K562 (cell line): ENCODE data around the gene HCRTR2. TPM values are rescaled to one million over a fixed set of nuclear protein-coding genes. Genes with fewer than 3 reads are reported as not detected.

Experiments used
- ATAC-seq: fragments of 200-7000 bp; cut with Tn5 transposase; 3 replicates; pipeline ENCODE4 v1.9.1; 2020; ENCODE audit warnings: moderate library complexity
- BruUV-seq: library from RNA; stranded (reverse); fragments of 400-500 nt; replicated peaks from 2 replicates; lab custom pipeline; 2021; lab: Mats Ljungman, UMichigan
- CTCF ChIA-PET: fragments of 300-600 bp; formaldehyde crosslinking; extraction: SDS; loops from one replicate; lab custom pipeline; 2021; ENCODE audit warnings: low intra/inter-chr PET ratio; lab: Yijun Ruan, JAX
- POLR2A ChIA-PET: fragments of 300-600, 350-650 bp; sonication (Branson Sonifier 250); formaldehyde crosslinking; extraction: SDS; loops from one replicate; lab custom pipeline; 2021; ENCODE audit warnings: antibody characterized with exemption, inconsistent platforms; lab: Yijun Ruan, JAX
- DNase-seq, 4 experiments: peaks; one replicate each; pipeline versions ENCODE4 v3.0.0 to v3.0.0-alpha.2; 2011 to 2018; ENCODE audit warnings: low spot score in 3 of 4, mixed read lengths in 3 of 4; ENCODE audit errors: extremely low read depth in 1 of 4
- FAIRE-seq: peaks from 2 replicates; lab custom pipeline; 2011; peaks lifted over from hg19 to GRCh38; lab: Jason Lieb, UNC
- H2AFZ ChIP-seq: 2 replicates; pipeline ENCODE4 v1.6.0; 2011; ENCODE audit warnings: low read depth, low read length, control low read depth, inconsistent platforms
- H3K27ac ChIP-seq: fragments of 200-600 bp; 3 replicates; pipeline ENCODE4 v1.8.0; 2011; ENCODE audit warnings: low read depth, mild to moderate bottlenecking, control low read depth, inconsistent platforms, low read length, moderate library complexity, mixed read lengths; ENCODE audit errors: extremely low read depth
- H3K27me3 ChIP-seq, 2 experiments: fragments of 300-600 bp in 1 of 2; 2 replicates in 1 of 2; 3 replicates in 1 of 2; pipeline versions ENCODE4 v1.6.0 to v1.8.0; 2011; ENCODE audit warnings: inconsistent platforms in 2 of 2, low read length in 2 of 2, mild to moderate bottlenecking in 1 of 2, mixed read lengths in 1 of 2, moderate library complexity in 1 of 2; ENCODE audit not compliant: control insufficient read depth in 2 of 2, insufficient read depth in 2 of 2
- H3K36me3 ChIP-seq: fragments of 300-600 bp; 3 replicates; pipeline ENCODE4 v1.8.0; 2011; ENCODE audit warnings: mild to moderate bottlenecking, low read length, inconsistent platforms; ENCODE audit not compliant: control insufficient read depth, insufficient read depth
- H3K4me1 ChIP-seq, 2 experiments: fragments of 200-600 bp in 1 of 2; replicated peaks in 1 of 2; 2 replicates in 1 of 2; 3 replicates in 1 of 2; pipeline versions ENCODE4 v1.5.1 to v1.8.0; 2011; ENCODE audit warnings: inconsistent platforms in 2 of 2, low read length in 2 of 2, mild to moderate bottlenecking in 1 of 2, mixed read lengths in 1 of 2, moderate library complexity in 1 of 2; ENCODE audit not compliant: control insufficient read depth in 2 of 2, insufficient read depth in 2 of 2
- H3K4me2 ChIP-seq: 2 replicates; pipeline ENCODE4 v1.6.1; 2011; ENCODE audit warnings: low read length, control low read depth, inconsistent platforms, mixed read lengths; ENCODE audit not compliant: insufficient read depth
- H3K4me3 ChIP-seq: fragments of 200-600 bp; sonication (generic), shearing (Covaris generic); 2 replicates; pipeline ENCODE4 v1.5.1; 2016; ENCODE audit warnings: control low read depth, inconsistent platforms
- H3K79me2 ChIP-seq: fragments of 200-600 bp; 3 replicates; pipeline ENCODE4 v1.8.0; 2011; ENCODE audit warnings: low read length, inconsistent platforms; ENCODE audit not compliant: control insufficient read depth, insufficient read depth
- H3K9ac ChIP-seq, 2 experiments: 2 replicates each; pipeline versions ENCODE4 v1.6.0 to v1.6.1; 2011; ENCODE audit warnings: low read depth in 2 of 2, low read length in 2 of 2, control low read depth in 1 of 2, inconsistent platforms in 1 of 2, mild to moderate bottlenecking in 1 of 2, mixed read lengths in 1 of 2; ENCODE audit not compliant: insufficient read depth in 1 of 2
- H3K9me1 ChIP-seq: one replicate; pipeline ENCODE4 v1.6.0; 2011; ENCODE audit warnings: inconsistent platforms, mild to moderate bottlenecking, low read length, moderate library complexity; ENCODE audit not compliant: control insufficient read depth, insufficient read depth
- H3K9me3 ChIP-seq: replicated peaks from 2 replicates; pipeline ENCODE4 v1.5.1; 2011; ENCODE audit warnings: low read depth, low read length, inconsistent platforms; ENCODE audit not compliant: control insufficient read depth, insufficient read depth
- H4K20me1 ChIP-seq: replicated peaks from 2 replicates; pipeline ENCODE4 v1.6.1; 2011; ENCODE audit warnings: low read length, inconsistent platforms, mixed read lengths; ENCODE audit not compliant: control insufficient read depth, insufficient read depth
- HDAC8 ChIP-seq: fragments of 450-650 bp; IDR thresholded peaks from 2 replicates; pipeline ENCODE4 v1.6.1; 2016; ENCODE audit warnings: mild to moderate bottlenecking, missing genetic modification characterization, moderate library complexity, missing compliant biosample characterization
- NFIC ChIP-seq: fragments of 450-650 bp; IDR thresholded peaks from 2 replicates; pipeline ENCODE4 v1.6.1; 2017; ENCODE audit warnings: mild to moderate bottlenecking, inconsistent platforms
- ZNF197 ChIP-seq: fragments of 200-800 bp; sonication (Bioruptor generic); IDR thresholded peaks from 2 replicates; pipeline ENCODE4 v1.6.1; 2016; ENCODE audit warnings: low read depth, missing genetic modification characterization, missing compliant biosample characterization
- ZNF277 ChIP-seq: fragments of 250-450 bp; sonication (Bioruptor Pico); IDR thresholded peaks from 2 replicates; pipeline ENCODE4 v1.8.0; 2022; ENCODE audit warnings: inconsistent platforms, mild to moderate bottlenecking, moderate library complexity, borderline replicate concordance
- ZNF695 ChIP-seq: fragments of 450-650 bp; formaldehyde crosslinking; IDR thresholded peaks from 2 replicates; pipeline ENCODE4 v1.4.0; 2020; ENCODE audit warnings: mild to moderate bottlenecking, moderate library complexity
- ZNF785 ChIP-seq: fragments of 250-450 bp; sonication (Bioruptor Pico); IDR thresholded peaks from 2 replicates; pipeline ENCODE4 v1.4.0; 2020; ENCODE audit warnings: mild to moderate bottlenecking
- WGBS: fragments of 100-300 bp; shearing (Covaris generic); methylation state at CpG from one replicate; pipeline ENCODE4 v1.1.6; 2016; ENCODE audit warnings: low coverage, mixed read lengths; ENCODE audit not compliant: insufficient coverage; ENCODE audit errors: missing lambda C conversion rate; 5-methylcytosine and 5-hydroxymethylcytosine counted together
- in situ Hi-C: fragments of 300-500 bp; cut with MboI; formaldehyde crosslinking; loops from 4 replicates; pipeline ENCODE4 v1.15.0; 2018; ENCODE audit warnings: inconsistent platforms, mixed read lengths
- intact Hi-C: fragments of 100-400 bp; cut with micrococcal nuclease; formaldehyde crosslinking; loops from 2 replicates; pipeline ENCODE4 v1.14.2; 2022
- polyA plus RNA-seq, 8 experiments: library from polyadenylated mRNA; depleted of rRNA in 4 of 8; stranded (reverse) in 5 of 8; unstranded in 3 of 8; fragments of >200 nt; fragmentation: Nextera tagmentation in 2 of 8; fragmentation: Illumina TruSeq in 1 of 8; extraction: Ambion mirVana in 2 of 8; extraction: Trizol in 1 of 8; gene quantifications; 2 replicates each; pipeline versions ENCODE4 v1.2.1 to v1.2.3, GENCODE V29; 2011 to 2014; ENCODE audit warnings: inconsistent platforms in 1 of 8, missing spikeins in 1 of 8
- total RNA-seq, 7 experiments: library from RNA; depleted of rRNA in 6 of 7; stranded (reverse); fragments of >200 nt in 6 of 7; fragmentation: Illumina TruSeq in 2 of 7; extraction: Trizol in 2 of 7; gene quantifications; 2 replicates each; pipeline versions ENCODE4 v1.2.1 to v1.2.3, GENCODE V29; 2011 to 2021; ENCODE audit warnings: low replicate concordance in 1 of 7

HCRTR2 gene
- total and polyA plus RNA-seq, 9 of the 15 experiments (the other 6 are each of a cell fraction or from before 2014, with no cell fraction given) = not detected

DNA sequence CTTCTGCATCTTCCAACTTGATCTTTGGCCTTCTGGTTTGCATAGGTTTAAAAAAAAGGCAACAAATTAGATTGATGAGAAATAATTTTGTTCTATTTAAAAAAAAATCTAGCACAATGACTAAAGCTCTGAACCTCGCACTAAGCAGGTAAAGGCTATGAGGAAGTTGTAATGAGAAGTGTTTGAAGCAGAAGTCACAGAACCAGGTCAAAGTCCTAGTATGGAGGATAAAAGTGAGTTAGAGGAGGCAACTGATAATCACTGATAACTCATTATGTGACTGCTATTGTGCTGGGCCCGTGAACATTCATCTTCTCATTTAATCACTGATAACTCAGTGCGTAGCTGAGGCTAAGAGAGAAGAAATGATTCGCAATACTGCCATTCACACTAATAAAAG, 106.9 kb downstream of the HCRTR2 start:
- ChIA-PET CTCF (no interaction called here), POLR2A (no interaction called here)
- no peak for TF ChIP-seq ZNF277 (CRISPR knock-in tag)
- TF ChIP-seq ZNF785 (CRISPR knock-in tag) = no peak
- TF ChIP-seq HDAC8 (tag) = no peak
- no peak for TF ChIP-seq ZNF695 (CRISPR knock-in tag)
- no peak for TF ChIP-seq NFIC
- TF ChIP-seq ZNF197 (CRISPR knock-in tag) = no peak
- FAIRE-seq = no peak
- no peak for DNase-seq
- Histone ChIP-seq H3K27me3 (no peaks in the 10 kb centered on the region), H3K9me1 (no peaks in the 10 kb centered on the region), H3K9me3 (no peaks in the 10 kb centered on the region; the same call in 1 of the 2 replicates), H3K4me3 (no peak overlapping the region), H3K4me2 (no peak overlapping the region), H3K36me3 (no peaks in the 10 kb centered on the region), H3K4me1 (no peaks in the 10 kb centered on the region), H3K27ac (no peak overlapping the region), H2AFZ (no peak overlapping the region), H4K20me1 (no peaks in the 10 kb centered on the region), H3K79me2 (no peaks in the 10 kb centered on the region), H3K9ac (no peak overlapping the region)
- intact Hi-C loops (no loop called here), in situ Hi-C loops (no loop called here)
- no TSS peak for BruUV-seq
- WGBS = 0% methylated on average over 4 of the region's 4 CpGs
- no peak for ATAC-seq
